Fibroblast of skin of scalp (primary cell): ENCODE results near the gene SLC6A15. TPM values are rescaled to one million over a fixed set of nuclear protein-coding genes. Genes with fewer than 3 reads are reported as not detected.
A peak's percentile ranks its signal among the peaks of the same experiment; 100 is the strongest.

ENCODE experiments used
- DNase-seq: peaks from one replicate; pipeline ENCODE4 v3.0.0-alpha.2; 2013
- polyA plus RNA-seq, 2 experiments: library from polyadenylated mRNA; unstranded; fragments of 120-200 nt; gene quantifications; one replicate each; pipeline ENCODE4 v1.2.1, GENCODE V29; 2013; ENCODE audit not compliant: insufficient read length in 2 of 2

The SLC6A15 gene
- 2.5 TPM for polyA plus RNA-seq (2013, experiment 1 of 2; ENCODE audit: insufficient read length)
- 3.5 TPM for polyA plus RNA-seq (2013, experiment 2 of 2; ENCODE audit: insufficient read length)

DNA sequence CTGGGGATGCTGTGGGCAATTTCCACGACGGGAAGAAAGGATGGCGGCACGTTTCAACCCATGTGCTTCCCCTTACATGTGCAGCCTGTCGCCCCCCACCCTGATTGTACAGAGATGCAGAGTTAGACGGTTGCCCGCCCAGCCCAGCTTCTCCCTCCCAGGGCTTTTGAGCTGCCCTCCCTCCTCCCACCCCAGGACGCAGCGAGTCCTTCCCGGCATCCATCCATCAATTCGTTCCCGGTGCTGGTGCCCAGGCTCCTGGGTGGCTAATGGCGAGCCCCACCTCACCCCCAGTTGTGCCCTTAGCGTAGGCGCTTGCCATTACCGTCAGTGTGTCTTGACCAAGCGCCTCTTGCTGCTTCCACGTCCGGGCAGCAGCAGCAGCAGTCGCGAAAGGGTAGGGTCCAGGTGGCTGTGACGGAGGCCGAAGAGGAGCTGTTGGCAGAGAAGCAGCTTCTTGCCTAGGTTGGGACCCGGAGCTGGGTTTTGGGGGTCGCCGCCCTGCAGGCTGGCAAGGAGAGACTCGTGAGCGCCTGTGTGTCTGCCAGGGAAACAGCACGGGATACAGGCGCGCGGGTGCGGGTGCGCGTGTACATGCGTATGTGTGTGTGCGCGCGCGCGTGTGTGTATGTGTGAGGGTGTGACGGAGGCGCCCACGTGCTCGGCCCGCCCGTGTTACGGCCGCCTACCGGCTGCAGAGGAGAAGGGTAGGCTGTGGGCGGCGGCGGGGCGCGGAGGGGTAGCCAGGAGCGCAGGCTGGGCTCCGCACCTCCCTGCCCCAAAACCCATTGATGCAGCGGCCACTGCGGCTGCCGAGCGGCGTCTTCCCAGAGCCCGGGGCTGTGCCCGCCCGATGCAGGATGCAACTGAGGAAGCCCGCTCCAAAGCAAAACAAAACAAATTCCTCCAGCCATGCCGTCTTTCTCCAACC, at the start of gene SLC6A15:
Gene SLC6A15, minus strand, starts transcription at position 602 of the 931 bp plus-strand sequence. CDS start 20,679 bp downstream, outside the sequence.
- peak; percentile 79 for DNase-seq

DNA sequence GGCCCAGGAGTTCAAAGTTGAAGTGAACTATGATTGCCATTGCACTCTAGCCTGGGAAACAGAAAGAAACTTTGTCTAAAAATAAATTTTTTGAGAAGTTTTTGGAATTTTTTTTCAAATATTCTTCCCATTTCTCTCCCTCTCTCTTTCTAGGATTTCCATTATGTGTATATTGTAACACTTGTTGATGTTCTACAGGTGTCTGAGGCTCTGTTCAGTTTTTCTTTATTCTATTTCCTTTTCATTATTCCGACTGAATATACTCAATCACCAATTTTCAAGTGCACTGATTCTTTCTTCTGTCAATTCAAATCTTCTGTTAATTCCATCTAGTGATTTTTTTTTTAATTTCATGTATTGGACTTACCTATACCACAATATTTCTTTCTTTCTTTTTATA, 48.3 kb upstream of the SLC6A15 start:
- DNase-seq = no peak

GRCh38 chr12:84955298-84955697, 42.7 kb upstream of the SLC6A15 start:
- no peak for DNase-seq

GRCh38 chr12:84954415-84954814, 41.8 kb upstream of the SLC6A15 start:
- no peak for DNase-seq

DNA sequence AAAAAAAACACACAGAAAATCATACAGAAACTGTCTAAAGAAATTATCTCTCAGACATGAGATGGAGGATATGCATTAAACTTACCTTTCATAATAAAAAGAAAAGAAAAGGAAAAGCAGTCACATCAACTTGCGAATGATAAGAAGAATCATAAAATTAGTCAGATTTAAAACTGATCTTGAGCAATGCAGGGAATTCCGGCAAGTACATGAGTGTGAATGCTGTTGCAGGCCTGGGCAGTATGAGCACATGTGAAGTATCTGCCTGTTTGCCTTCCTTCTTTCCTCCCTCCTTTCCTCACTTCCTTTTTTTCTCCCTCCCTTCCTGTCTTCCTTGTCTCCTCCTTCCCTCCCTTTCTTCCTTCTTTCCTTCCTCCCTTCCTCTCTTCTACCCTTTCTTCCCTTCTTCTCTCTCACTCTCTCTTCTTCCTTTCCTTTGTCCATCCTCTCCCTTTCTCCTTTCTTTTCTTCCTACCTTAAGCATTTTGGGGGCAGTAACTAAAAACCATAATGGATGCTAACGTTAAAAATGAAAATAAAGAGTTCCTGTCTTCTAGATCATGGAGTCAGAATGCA, 38.5 kb upstream of the SLC6A15 start:
- no peak for DNase-seq

GRCh38 chr12:84946753-84947152, 34.2 kb upstream of the SLC6A15 start:
- DNase-seq = no peak

GRCh38 chr12:84937415-84937814, 24.8 kb upstream of the SLC6A15 start:
- DNase-seq = no peak

DNA sequence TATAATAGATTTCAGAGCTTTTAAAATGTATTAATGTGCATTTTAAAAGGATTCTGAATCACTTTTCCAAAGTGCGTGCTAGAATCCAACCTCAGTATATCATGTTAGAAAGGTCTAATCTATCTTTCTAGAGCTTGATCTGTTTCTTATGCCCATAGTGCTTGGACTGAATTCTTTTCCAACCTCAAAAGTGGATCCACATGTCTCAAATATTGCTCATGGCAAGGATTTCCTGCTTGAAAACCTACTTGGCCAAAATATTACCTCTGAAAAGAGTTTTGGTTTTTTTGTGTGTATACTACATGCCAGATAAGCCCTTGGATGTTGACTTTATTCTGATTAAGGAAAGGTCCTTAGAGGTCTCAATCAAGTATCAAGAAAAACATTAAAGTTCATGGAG, 16.9 kb upstream of the SLC6A15 start:
- peak; percentile 2 for DNase-seq

- DNase-seq = peak; percentile 24
Measured at GRCh38 chr12:84924981-84925380, 12.4 kb upstream of the SLC6A15 start.

DNA sequence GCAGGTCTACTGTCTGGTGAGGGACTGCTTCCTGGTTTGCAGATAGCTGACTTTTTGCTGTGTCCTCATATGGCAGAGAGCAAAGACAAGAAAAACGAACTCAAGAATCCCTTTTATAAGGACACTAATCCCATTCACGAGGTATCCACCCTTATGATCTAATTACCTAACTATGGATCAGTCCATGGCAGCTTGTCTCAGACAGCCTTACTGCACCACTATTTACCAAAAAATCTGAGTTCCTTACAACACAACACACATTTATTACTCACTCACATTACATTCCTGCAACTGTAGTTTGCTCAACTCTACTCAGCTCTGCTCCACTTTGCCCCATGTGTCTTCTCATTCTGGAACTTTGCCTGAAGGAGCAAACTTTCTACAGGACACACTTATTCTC, 10.1 kb upstream of the SLC6A15 start:
- peak; percentile 28 for DNase-seq

- peak; percentile 1 for DNase-seq
Measured at GRCh38 chr12:84920331-84920730, 7.7 kb upstream of the SLC6A15 start.

GRCh38 chr12:84919271-84919670, 6.7 kb upstream of the SLC6A15 start:
- peak; percentile 52 for DNase-seq

GRCh38 chr12:84913129-84913515, 523 bp upstream of the SLC6A15 start:
- DNase-seq = no peak

DNA sequence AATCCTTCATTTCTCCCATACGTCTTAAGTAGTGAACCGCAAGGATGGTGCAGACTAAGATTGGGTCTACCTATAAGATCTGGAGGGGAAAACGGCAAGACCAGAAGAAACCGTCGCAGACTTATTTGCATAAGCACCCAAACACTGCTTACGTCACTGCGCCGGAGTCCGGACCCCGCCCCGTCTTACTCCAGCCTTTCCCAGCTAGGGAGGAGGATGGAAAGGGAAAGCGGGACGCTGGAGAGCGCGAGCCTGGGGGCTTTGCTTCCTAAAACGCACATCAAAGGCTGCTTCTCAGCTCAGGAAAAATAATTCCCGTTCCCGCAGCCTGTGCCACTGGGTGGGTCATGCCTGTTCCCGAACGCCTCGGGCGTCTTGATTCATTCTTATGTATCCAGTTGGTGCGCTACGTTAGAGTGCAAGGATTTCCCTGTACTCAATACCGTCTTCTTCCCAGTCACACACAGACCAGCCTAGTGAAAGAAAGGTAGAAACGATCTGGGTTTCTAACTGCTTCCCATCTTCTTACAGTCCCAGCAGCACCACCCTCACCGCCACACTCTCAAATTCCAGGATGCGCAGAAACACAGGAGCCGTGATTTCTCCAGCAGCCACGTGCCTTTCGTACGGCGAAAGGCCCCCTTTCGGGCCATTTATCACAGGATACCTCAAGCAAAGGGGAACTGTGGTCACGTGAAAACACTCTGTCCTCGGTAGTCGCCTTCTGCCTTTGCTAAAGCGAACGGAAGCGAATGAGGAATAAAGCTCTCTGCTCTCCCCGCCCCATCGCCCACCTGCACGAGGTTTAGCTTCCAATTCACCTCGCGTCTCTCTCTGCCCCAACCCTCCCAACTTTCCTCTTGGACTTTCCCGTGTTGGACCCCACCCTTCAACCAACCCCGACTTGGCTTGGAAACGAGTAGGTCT, 1.1 kb downstream of the SLC6A15 start:
- peak; percentile 80 for DNase-seq

DNA sequence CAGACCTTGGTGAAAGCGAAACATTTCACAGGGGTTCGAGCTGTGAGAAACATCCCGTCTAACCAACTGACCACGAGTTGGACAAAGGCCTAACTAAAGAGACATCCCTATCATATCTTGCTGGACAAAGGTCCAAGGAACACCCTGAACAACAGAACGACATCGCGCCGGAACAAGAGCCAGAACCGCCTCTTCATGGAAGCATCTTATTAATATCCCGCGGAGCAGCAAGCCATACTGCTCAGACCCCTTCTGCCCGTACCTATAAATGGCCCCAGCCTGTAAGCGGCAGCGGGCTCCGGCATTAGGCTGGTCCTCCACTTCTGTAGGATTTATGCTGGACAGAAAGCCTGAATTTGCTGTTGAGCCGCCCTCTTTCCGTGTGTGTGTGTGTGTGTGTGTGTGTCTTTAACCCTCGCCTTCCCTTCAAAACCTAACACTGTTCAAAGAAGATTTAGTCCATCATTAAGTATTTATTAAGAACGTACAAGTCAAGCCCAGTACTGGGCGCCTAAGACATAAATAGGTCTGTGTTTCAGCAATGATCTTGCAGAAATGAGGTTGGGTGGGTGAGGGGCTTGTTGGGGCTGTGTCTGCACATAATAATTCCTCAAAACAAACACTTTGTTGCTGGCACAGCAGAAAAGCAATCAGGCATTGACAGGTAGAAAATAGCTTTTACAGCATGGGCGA, 1.9 kb downstream of the SLC6A15 start:
- DNase-seq = peak; percentile 29

- DNase-seq = no peak
Measured at GRCh38 chr12:84904051-84904450, 8.5 kb downstream of the SLC6A15 start.

GRCh38 chr12:84891106-84891838, 21.3 kb downstream of the SLC6A15 start:
- DNase-seq = peak; percentile 6

DNA sequence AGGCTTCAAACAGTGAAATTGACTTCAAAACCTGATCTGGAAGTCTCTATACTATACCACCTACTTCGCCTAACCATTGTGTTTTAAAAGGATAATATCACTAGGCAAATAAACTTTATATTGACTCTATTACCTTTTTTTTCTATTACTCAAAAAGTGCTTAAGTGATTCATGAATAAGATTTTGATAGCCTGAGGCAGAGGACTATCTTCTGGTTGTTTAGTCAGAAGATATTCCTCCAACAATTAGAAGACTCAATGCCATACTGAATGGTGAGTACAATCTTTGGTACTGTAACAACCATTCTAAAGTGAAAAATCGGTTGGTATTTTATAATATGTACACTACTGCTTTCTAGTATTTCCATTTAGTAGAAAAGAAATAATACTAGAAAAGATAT, 22.8 kb downstream of the SLC6A15 start:
- DNase-seq = no peak

GRCh38 chr12:84888861-84889260, 23.7 kb downstream of the SLC6A15 start:
- DNase-seq = no peak

GRCh38 chr12:84877340-84877739, 35.3 kb downstream of the SLC6A15 start:
- no peak for DNase-seq

DNA sequence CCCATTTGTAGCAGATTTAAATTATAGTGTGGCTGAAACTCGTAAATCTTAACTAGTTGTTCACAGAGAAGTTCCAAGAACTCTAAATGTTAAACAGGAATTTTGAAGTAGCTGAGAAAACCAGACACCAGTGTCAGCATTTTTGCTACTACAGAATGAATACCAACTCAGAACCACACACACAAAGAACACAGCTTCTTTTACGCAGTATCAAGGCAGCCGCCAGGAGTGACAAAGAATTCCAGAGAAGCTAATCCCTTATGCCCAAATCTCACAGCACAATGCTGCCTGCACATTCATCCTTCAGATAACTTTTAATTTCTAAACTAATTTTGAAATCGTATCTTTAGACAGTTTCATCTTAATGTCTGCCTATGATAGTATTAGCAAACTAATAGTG, 37.4 kb downstream of the SLC6A15 start:
- DNase-seq = no peak

- no peak for DNase-seq
Measured at GRCh38 chr12:84874825-84875139, 37.8 kb downstream of the SLC6A15 start.
